Stomach (tissue), 9 donors: ENCODE measurements around the gene AATF. TPM values are rescaled to one million over a fixed set of nuclear protein-coding genes. Genes with fewer than 3 reads are reported as not detected.

ENCODE experiments used
- DNase-seq, 2 donors: peaks; one replicate each; pipeline versions ENCODE4 v3.0.0 to v3.0.0-alpha.2; 2013 to 2019
- H3K27ac ChIP-seq, 5 donors: fragments of 200-600 bp in 4 of 5; sonication (generic) in 4 of 5; one replicate each; pipeline ENCODE4 v1.5.1; 2013 to 2019; ENCODE audit warnings: mild to moderate bottlenecking in 1 of 5, moderate library complexity in 1 of 5
- H3K27me3 ChIP-seq, 3 donors: fragments of 200-600 bp; sonication (generic); one replicate each; pipeline ENCODE4 v1.5.1; 2017 to 2019; ENCODE audit warnings: mixed run types in 1 of 3
- H3K36me3 ChIP-seq, 4 donors: fragments of 200-600 bp; sonication (generic); 1 replicate in 3 of 4; 2 replicates in 1 of 4; pipeline ENCODE4 v1.5.1; 2016 to 2019
- H3K4me1 ChIP-seq, 4 donors: fragments of 200-600 bp; sonication (generic); one replicate each; pipeline ENCODE4 v1.5.1; 2016 to 2019
- H3K4me3 ChIP-seq, 4 donors: fragments of 200-600 bp; sonication (generic) in 3 of 4; one replicate each; pipeline ENCODE4 v1.5.1; 2016 to 2019; ENCODE audit warnings: mild to moderate bottlenecking in 1 of 4
- H3K9me3 ChIP-seq, 4 donors: fragments of 200-600 bp; sonication (generic); one replicate each; pipeline ENCODE4 v1.5.1; 2016 to 2019
- EP300 ChIP-seq: sonication (generic); formaldehyde crosslinking; IDR thresholded peaks from one replicate; pipeline ENCODE4 v1.6.1; 2017; ENCODE audit warnings: antibody characterized with exemption
- POLR2A ChIP-seq, 4 donors: fragments of 450-650 bp; IDR thresholded peaks; one replicate each; pipeline ENCODE4 v1.6.1; 2016; ENCODE audit warnings: antibody characterized with exemption in 4 of 4, control low read depth in 2 of 4, mild to moderate bottlenecking in 1 of 4, moderate library complexity in 1 of 4
- POLR2AphosphoS5 ChIP-seq, 3 donors: sonication (generic); formaldehyde crosslinking; IDR thresholded peaks; one replicate each; pipeline ENCODE4 v1.6.1; 2016; ENCODE audit warnings: antibody characterized with exemption in 3 of 3
- WGBS, 5 donors: extraction: QIAGEN DNeasy Blood & Tissue Kit in 3 of 5; methylation state at CpG; one replicate each; pipeline versions ENCODE4 v1.1.5 to v1.1.7; 2013 to 2018; 5-methylcytosine and 5-hydroxymethylcytosine counted together
- intact Hi-C: fragments of 100-400 bp; cut with DNase I; formaldehyde crosslinking; loops from one replicate; pipeline ENCODE4 v1.15.1; 2023; ENCODE audit warnings: low total_unique reads
- polyA plus RNA-seq, 3 donors: library from polyadenylated mRNA; stranded (reverse); fragments of 200-250 nt; gene quantifications; one replicate each; pipeline ENCODE4 v1.2.3, GENCODE V29; 2013
- total RNA-seq, 5 donors: library from RNA; depleted of rRNA; stranded (reverse); fragments of >200 nt; gene quantifications; one replicate each; pipeline versions ENCODE4 v1.1.0 to v1.2.3, GENCODE V29; 2014 to 2016
- TF ChIP-seq, protein P1 (sequence below), 7 experiments: fragments of 450-650 bp in 4 of 7; fragments of 200-600 bp in 3 of 7; sonication (generic) in 3 of 7; IDR thresholded peaks; one replicate each; pipeline ENCODE4 v1.5.1; 2016 to 2019; ENCODE audit warnings: antibody characterized with exemption in 7 of 7, control low read depth in 2 of 7, mild to moderate bottlenecking in 1 of 7
- donor health status: healthy with polysubstance abuse.
- donor health status: Bipolar disorder and iron deficiency.
- donor health status: healthy.

The AATF gene
- total and polyA plus RNA-seq, 8 donors = 5.3 to 52.7 (median 24.7) TPM

- Histone ChIP-seq H3K27ac (peak overlapping the region in 2 of 5 donors; percentile 21 to 26), H3K36me3 (peaks cover 9 to 50% (median 39%) of the 10 kb centered on the region in 4 donors), H3K4me3 (no peak overlapping the region), H3K27me3 (no peaks in the 10 kb centered on the region), H3K9me3 (no peaks in the 10 kb centered on the region), H3K4me1 (peaks cover 13 to 37% (median 25%) of the 10 kb centered on the region in 4 donors)
- 33 to 77% (median 48%) methylated on average over 3 of the region's 3 CpGs for WGBS, 5 donors
- DNase-seq = peak; percentile 69 to 81
- intact Hi-C loops = no loop called here
- TF ChIP-seq EP300 (no peak), POLR2A (IDR thresholded peaks at IDR 0.05) (no peak), POLR2AphosphoS5 (IDR thresholded peaks at IDR 0.05) (no peak)
- TF ChIP-seq, protein P1, sequence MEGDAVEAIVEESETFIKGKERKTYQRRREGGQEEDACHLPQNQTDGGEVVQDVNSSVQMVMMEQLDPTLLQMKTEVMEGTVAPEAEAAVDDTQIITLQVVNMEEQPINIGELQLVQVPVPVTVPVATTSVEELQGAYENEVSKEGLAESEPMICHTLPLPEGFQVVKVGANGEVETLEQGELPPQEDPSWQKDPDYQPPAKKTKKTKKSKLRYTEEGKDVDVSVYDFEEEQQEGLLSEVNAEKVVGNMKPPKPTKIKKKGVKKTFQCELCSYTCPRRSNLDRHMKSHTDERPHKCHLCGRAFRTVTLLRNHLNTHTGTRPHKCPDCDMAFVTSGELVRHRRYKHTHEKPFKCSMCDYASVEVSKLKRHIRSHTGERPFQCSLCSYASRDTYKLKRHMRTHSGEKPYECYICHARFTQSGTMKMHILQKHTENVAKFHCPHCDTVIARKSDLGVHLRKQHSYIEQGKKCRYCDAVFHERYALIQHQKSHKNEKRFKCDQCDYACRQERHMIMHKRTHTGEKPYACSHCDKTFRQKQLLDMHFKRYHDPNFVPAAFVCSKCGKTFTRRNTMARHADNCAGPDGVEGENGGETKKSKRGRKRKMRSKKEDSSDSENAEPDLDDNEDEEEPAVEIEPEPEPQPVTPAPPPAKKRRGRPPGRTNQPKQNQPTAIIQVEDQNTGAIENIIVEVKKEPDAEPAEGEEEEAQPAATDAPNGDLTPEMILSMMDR (IDR thresholded peaks at IDR 0.05) = no peak
Observed at GRCh38 chr17:37086334-37086733, 137.6 kb downstream of the AATF start.

GRCh38 chr17:37086948-37087347 lies 138.2 kb downstream of the AATF start:
- Histone ChIP-seq H3K4me1 (peaks cover 13 to 43% (median 28%) of the 10 kb centered on the region in 4 donors), H3K27ac (peak overlapping the region in 2 of 5 donors; percentile 26 to 33), H3K4me3 (no peak overlapping the region), H3K36me3 (peaks cover 9 to 50% (median 39%) of the 10 kb centered on the region in 4 donors), H3K27me3 (no peaks in the 10 kb centered on the region), H3K9me3 (no peaks in the 10 kb centered on the region)
- TF ChIP-seq, protein P1 (IDR thresholded peaks at IDR 0.05) = no peak
- no peak for TF ChIP-seq POLR2AphosphoS5 (IDR thresholded peaks at IDR 0.05)
- no peak for TF ChIP-seq EP300
- no peak for TF ChIP-seq POLR2A (IDR thresholded peaks at IDR 0.05)
- no peak for DNase-seq
- intact Hi-C loops = no loop called here
- 86 to 94% (median 91%) methylated on average over 3 of the region's 3 CpGs for WGBS, 5 donors

- H3K4me1 ChIP-seq = peaks cover 13 to 47% (median 28%) of the 10 kb centered on the region in 4 donors
- H3K27me3 ChIP-seq = no peaks in the 10 kb centered on the region
- WGBS, 5 donors = 90 to 94% (median 92%) methylated on average over 5 of the region's 5 CpGs
- intact Hi-C loops = no loop called here
- TF ChIP-seq POLR2A (IDR thresholded peaks at IDR 0.05) (no peak), EP300 (no peak), POLR2AphosphoS5 (IDR thresholded peaks at IDR 0.05) (no peak)
- TF ChIP-seq, protein P1 (IDR thresholded peaks at IDR 0.05) = no peak
- no peaks in the 10 kb centered on the region for H3K9me3 ChIP-seq
- DNase-seq = no peak
- H3K36me3 ChIP-seq = peaks cover 9 to 52% (median 40%) of the 10 kb centered on the region in 4 donors
- H3K4me3 ChIP-seq = no peak overlapping the region
- no peak overlapping the region for H3K27ac ChIP-seq
Observed at GRCh38 chr17:37087683-37088082, 138.9 kb downstream of the AATF start.

DNA sequence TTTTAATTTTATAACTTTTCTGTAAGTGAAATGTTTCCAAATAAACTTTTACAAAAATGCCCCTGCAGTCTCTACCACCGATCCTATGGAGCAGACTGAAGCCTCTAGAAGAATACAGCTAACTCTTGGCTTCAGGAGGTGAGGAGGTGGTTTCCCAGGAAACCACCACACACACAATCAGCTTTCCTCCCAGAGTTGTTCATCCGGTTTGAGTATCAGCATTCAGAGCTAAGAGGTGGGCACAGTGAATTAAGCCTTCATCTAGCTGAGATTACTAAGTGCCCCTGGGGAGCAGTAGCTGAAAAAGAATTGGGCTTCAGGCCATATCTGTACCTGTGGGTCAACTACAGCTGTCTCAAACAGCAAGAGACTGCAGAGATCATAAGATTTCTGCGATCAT lies 139.7 kb downstream of the AATF start:
- Histone ChIP-seq H3K36me3 (peaks cover 9 to 60% (median 47%) of the 10 kb centered on the region in 4 donors), H3K4me3 (no peak overlapping the region), H3K27ac (peak overlapping the region in 3 of 5 donors; percentile 20 to 55 (median 40)), H3K4me1 (peaks cover 13 to 47% (median 28%) of the 10 kb centered on the region in 4 donors), H3K9me3 (no peaks in the 10 kb centered on the region), H3K27me3 (no peaks in the 10 kb centered on the region)
- peak in 1 of 3 donors; percentile 16 for TF ChIP-seq POLR2AphosphoS5 (IDR thresholded peaks at IDR 0.05)
- TF ChIP-seq POLR2A (IDR thresholded peaks at IDR 0.05) = no peak
- intact Hi-C loops = no loop called here
- DNase-seq = peak; percentile 40 to 93
- WGBS, 5 donors = 15 to 41% (median 23%) methylated on average over 3 of the region's 3 CpGs

- TF ChIP-seq, protein P1 (IDR thresholded peaks at IDR 0.05) = no peak
- TF ChIP-seq EP300 (no peak), POLR2AphosphoS5 (IDR thresholded peaks at IDR 0.05) (no peak), POLR2A (IDR thresholded peaks at IDR 0.05) (no peak)
- DNase-seq = no peak
- no peaks in the 10 kb centered on the region for H3K27me3 ChIP-seq
- WGBS, 5 donors = 36 to 72% (median 51%) methylated on average over 11 of the region's 11 CpGs
- peaks cover 9 to 65% (median 51%) of the 10 kb centered on the region in 4 donors for H3K36me3 ChIP-seq
- peak overlapping the region in 4 of 5 donors; percentile 0 to 55 (median 30) for H3K27ac ChIP-seq
- no peaks in the 10 kb centered on the region for H3K9me3 ChIP-seq
- intact Hi-C loops = no loop called here
- no peak overlapping the region for H3K4me3 ChIP-seq
- H3K4me1 ChIP-seq = peaks cover 13 to 45% (median 28%) of the 10 kb centered on the region in 4 donors
Observed at GRCh38 chr17:37088913-37089312, 140.2 kb downstream of the AATF start.
